ENCODE results near the gene FNDC3A.
A peak's percentile ranks its signal among the peaks of the same experiment; 100 is the strongest.
"Not testable (repeated sequence)": the region's sequence is repeated elsewhere in the genome, so short reads cannot be mapped to it uniquely, and the experiment has no call there.

Gene FNDC3A

DNA sequence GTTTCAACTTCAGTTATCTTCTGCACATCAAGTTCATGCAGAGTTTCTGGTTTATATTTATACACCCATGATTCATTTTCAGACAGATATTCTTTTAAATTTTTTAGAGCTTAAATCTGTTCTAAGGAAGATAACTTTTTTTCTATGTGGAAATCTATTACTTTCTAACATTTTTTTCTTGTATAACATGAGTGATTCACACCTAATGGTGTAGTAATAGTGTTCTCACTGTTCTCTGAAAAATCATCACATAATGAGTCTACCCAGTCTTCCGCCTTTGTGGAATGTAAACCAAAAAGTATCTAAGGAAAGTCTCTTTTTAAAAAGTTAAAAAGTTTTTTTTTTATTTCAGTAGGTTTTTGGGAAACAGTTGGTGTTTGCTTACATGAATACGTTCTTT lies 70.8 kb downstream of the FNDC3A start:
- no peak for DNase-seq

GRCh38 chr13:49052813-49053212 lies 77.1 kb downstream of the FNDC3A start:
- DNase-seq, result no peak

GRCh38 chr13:49053215-49053614 lies 77.5 kb downstream of the FNDC3A start:
- DNase-seq, result no peak

DNA sequence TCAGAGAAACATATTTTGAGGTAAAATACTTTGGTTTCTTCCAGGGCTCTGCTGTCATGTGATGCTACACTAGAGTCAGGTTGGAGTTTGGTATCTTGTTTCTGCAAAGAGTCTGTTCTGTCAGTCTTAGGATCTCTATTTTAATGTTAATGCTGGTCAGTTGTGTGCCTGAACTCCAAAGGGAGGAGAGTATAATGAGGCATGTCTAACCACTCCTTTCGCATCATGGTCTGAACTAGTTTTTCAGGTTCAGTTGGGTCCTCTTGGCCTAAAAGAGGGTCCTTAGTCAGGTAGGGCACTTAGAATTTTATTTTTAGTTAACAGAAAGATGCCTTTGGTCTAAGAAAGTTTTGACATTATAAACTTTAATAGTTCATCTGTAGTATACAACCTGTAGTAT lies 78.2 kb downstream of the FNDC3A start:
- DNase-seq, result no peak

- DNase-seq, result no peak
Observed at GRCh38 chr13:49055021-49055420, 79.3 kb downstream of the FNDC3A start.

GRCh38 chr13:49057176-49057575 lies 81.5 kb downstream of the FNDC3A start:
- no peak for DNase-seq

GRCh38 chr13:49058761-49059160 lies 83.0 kb downstream of the FNDC3A start:
- DNase-seq, result no peak

DNA sequence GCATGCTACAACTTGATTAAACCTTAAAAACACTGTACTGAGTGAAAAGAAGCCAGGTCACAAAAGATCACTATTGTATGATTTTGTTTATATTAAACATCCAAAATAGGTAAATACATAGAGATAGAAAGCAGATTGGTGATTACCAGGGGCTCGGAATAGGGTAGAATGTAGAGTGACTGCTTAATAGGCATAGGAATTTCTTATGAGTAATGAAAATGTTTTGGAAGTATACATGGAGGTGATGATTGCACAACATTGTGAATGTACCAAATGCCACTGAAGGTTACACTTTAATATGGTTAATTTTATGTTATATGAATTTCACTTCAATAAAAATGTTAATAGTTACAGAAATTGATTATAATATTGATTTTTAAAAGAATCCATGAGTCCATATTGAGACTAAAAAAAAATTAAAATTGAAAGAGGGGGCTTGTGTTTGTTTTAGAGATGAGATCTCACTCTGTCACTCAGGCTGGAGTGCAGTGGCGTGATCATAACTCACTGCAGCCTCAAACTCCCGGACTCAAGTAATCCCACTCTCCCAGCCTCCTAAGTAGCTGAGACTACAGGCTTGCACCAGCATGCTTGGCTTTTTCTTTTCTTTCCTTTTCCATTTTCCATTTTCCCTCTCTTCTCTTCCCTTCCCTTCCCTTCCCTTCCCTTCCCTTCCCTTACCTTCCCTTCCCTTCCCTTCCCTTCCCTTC lies 85.1 kb downstream of the FNDC3A start:
- DNase-seq, result no peak

DNA sequence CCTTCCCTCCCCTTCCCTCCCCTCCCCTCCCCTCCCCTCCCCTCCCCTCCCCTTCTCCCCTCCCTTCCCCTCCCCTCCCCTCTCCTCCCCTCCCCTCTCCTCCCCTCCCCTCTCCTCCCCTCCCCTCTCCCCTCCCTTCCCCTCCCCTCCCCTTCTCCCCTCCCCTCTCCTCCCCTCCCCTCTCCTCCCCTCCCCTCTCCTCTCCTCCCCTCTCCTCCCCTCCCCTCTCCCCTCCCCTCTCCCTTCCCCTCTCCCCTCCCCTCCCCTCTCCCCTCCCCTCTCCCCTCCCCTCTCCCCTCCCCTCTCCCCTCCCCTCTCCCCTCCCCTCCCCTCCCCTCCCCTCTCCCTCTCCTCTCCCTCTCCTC lies 85.7 kb downstream of the FNDC3A start:
- not testable (repeated sequence) for DNase-seq

DNA sequence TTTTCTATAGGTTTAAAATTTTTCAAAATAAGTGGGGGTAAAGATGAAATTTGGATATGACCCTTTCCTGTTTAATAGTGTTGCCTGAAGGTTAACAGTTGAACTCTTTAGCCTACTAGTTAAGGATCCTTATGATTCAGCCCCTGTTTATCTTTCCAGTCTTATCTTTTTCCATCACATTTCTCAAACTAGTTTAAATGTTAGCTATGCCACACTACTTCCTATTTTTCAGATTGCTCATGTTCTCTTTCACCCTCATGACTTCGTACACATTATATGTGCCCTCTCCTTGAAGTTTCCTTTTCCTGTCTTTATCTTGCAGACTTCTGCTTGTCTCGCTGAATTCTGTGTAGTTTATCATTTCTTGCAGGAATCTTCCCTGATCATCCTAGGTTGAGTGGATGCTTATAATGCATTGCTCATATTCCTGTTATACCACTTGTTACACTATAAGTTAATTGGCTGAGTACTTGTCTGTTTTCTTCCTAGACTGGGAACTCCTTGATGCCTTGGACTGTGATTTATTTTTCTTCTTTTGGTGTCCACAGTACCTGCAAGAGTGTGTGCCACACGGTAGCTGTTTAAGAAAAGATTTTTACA lies 86.7 kb downstream of the FNDC3A start:
- DNase-seq, result peak; percentile 86 to 88

DNA sequence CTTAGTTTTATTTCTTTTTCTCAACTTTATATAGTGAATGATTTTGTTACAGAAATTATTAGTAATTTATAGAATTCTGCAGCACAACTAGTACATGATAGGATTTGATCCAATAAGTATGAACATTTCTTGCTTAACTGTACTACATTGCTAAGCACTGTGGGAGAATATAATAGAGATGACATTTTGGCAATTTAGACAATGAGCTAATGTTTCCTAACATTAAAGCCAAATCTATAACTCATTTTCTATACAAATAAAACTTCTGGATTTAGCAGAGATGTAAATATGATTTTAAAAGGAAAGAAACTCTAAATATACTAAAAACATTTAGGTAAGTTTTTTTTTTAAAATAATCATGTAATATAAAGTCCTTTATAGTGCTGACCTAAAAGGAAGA lies 87.3 kb downstream of the FNDC3A start:
- no peak for DNase-seq

DNA sequence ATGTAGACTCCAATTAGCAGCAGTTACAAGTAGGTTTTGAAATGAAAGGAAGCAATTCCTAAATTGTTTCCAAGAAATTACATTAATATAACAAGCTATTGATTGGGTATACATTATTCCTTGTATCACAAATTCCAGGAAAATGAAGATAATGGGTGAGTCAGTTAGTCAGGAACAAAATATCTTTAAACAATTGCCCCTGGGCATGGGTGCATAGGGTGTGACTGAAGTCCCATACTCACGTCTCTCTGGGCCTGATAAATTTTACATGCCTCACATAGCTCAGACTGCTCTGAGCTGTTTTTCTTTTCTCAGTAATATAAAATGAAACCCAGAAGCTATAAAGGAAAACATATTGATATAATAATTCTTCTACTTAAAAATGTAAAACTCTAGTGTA lies 87.8 kb downstream of the FNDC3A start:
- no peak for DNase-seq

- DNase-seq, result no peak
Observed at GRCh38 chr13:49064476-49064875, 88.8 kb downstream of the FNDC3A start.

GRCh38 chr13:49066856-49067255 lies 91.1 kb downstream of the FNDC3A start:
- DNase-seq, result no peak

DNA sequence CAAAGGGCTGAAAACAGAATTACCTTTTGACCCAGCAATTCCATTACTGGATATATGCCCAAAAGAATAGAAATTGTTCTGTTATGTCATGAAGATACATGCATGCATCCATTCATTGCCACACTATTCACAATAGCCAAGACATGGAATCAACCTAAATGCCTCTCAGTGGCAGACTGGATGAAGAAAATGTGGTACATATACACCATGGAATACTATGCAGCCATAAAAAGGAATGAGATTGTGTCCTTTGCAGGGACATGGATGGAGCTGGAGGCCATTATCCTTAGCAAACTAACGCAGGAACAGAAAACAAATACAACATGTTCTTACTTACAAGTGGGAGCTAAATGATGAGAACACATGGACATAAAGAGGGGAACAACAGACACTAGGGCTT lies 92.8 kb downstream of the FNDC3A start:
- DNase-seq, result not testable (repeated sequence)

DNA sequence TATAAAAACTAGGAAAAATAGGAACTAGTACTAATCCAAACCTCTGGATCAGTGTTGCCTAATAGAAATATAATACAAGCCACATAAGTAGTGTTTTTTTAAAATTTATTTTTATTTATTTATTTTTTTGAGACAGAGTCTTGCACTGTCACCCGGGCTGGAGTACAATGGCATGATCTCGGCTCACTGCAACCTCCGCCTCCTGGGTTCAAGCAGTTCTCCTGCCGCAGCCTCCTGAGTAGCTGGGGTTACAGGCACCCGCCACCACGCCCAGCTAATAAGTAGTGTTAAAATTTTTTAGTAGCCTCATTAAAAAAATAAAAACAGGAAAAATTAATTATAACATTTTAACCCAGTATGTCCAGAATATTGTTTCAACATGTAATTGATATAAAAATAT lies 94.3 kb downstream of the FNDC3A start:
- not testable (repeated sequence) for DNase-seq

DNA sequence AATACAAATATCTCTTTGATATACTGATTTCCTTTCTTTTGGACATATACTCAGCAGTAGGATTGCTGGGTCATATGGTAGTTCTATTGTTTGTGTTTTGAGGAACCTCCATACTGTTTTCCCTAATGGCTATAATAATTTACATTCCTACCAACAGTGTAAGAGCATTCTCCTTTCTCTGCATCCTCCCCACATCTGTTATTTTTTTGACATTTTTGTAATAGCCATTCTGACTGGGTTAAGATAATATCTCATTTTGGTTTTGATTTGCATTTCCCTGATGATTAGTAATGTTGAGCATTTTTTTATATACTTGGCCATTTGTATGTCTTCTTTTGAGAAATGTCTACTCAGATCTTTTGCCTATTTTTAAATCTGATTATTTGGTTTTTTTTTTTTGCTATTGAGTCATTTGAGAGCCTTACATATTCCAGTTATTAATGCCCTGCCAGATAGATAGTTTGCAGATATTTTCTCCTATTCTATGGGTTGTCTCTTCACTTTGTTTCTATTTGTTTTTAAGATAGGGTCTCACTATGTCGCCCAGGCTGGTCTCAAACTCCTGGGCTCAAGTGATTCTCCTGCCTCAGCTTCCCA lies 95.7 kb downstream of the FNDC3A start:
- DNase-seq, result no peak

- DNase-seq, result no peak
Observed at GRCh38 chr13:49082653-49083536, 107.2 kb downstream of the FNDC3A start.

DNA sequence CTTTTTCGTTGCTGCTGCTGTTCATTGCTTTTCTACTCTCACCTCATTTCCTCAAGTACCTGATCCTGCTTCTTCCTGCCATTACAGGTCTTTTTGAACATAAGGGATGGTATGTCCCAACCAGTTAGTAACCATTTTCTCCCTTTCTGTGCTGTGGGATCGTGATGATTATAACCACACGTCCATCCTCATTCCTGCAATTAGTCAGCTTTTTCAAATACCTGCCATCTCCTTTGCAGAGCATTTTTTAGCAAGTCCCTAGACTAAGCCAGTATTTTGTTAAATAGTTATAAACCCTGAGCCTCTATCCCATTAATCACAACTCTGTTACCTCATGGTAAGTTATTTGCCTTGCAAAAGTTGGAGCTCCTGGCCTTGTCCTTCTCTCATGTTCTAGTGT lies 109.2 kb downstream of the FNDC3A start:
- DNase-seq, result no peak

DNA sequence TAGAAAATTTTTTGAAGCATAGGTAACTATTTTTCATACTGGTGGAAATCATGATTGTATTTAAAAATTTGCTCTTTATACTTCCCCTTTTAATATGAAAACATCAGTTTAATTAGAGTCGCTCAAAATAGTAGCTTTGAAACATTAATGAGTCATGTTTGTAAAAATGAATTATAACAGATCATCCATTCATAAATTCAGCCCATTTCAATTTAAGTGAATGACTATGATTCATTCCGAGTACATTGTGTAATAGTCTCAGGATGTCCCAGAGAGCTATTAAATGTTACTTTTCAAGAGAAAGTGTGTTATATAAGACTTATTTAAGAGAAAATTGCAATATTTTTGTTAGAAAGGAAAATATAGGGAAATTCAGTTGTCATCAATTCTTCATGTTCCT lies 111.0 kb downstream of the FNDC3A start:
- DNase-seq, result no peak

- no peak for DNase-seq
Observed at GRCh38 chr13:49093376-49093775, 117.7 kb downstream of the FNDC3A start.

DNA sequence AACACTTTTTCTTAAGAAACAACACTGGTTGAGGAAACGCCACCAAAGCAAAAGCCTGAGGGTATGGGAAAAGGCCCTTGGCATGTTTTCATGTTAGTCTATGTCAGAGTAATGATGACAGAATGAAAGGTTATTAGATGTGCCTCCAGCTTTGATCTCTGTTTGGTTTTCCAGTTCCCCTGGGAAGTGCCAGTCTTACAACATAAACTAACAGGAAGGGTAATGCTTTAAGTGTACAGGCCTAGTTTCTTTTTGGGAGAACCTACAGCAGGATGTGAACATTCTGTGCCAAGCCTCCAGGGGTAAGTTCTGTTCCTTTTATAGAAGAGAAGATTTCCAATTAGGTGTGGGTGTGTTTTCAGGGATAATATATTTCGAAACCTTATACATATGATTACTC lies 121.7 kb downstream of the FNDC3A start:
- no peak for DNase-seq

DNA sequence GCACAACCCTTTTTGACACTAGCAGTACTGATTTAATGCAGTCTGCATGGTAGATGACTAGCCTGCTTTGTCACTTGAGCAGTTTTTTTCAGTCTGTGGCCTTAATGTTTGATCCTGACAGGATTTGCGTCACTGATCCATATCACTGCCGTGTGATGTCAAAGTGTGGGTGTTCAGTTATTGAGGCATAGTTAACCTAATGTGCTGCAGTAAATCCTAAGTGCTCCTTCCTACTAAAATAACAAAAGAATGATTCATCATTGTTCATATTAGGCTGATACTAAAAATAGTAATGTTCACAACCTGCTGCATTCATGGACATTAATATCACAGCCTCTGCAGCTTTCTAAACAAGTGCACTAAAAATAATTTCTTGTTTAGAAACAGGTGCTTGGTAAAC lies 122.5 kb downstream of the FNDC3A start:
- no peak for DNase-seq
